Measurements from ENCODE around the gene STON2.
"Not testable (repeated sequence)": the region's sequence is repeated elsewhere in the genome, so short reads cannot be mapped to it uniquely, and the experiment has no call there.

The STON2 gene

DNA sequence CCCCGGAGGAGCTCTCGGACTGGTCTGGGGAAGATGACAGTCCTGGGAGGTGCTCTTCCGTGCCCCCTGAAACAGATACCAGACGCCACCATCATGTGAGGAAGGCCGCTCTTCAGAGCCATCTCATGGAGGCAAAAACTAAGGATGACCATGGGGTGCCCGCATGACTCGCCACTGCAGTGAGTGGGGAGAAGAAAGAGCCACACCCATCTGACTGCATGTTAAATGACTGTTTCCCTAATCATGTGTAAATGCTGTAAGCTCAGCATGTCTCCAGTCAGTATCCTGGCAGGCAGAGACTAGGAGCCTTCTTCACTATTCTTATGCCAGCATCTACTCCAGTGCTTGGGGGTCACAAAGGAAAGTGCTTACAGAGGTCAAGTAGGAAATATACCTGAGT, 4.0 kb downstream of the STON2 start:
- no peaks in the 10 kb centered on the region for H3K4me1 ChIP-seq (ENCODE audit: control insufficient read depth in 1 of 2, insufficient read depth in 2 of 2, low read length in 2 of 2)
- H3K36me3 ChIP-seq (ENCODE audit: control insufficient read depth in 1 of 2, insufficient read depth in 2 of 2, low read length in 2 of 2) = peaks cover 0 to 4% of the 10 kb centered on the region in 2 donors
- no peak overlapping the region for H3K27ac ChIP-seq (ENCODE audit: low read length)
- H3K9me3 ChIP-seq (ENCODE audit: control insufficient read depth in 1 of 2, low read length in 2 of 2) = peaks cover 0 to 4% of the 10 kb centered on the region in 2 donors
- no peak overlapping the region for H3K4me3 ChIP-seq (ENCODE audit: low read depth in 1 of 2, low read length in 2 of 2)
- no peaks in the 10 kb centered on the region for H3K27me3 ChIP-seq (ENCODE audit: low read depth, low read length)

DNA sequence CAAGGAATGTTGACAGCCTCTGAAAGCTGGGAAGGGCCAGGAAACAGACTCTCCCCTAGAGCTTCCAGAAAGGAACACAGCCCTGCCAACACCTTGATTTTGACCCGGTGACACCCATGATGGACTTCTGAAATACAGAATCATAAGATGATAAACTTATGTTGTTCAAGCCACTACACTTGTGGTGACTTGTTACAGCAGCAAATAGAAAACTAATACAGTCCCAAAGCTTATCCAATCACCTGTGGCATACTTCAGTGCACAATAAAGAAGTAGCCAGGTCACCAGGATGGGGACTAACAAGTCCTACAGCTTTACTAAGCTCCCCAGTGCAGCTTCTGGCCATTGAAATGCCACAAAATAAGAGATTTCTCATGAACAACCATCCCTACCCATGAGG, 5.4 kb downstream of the STON2 start:
- Histone ChIP-seq H3K27ac (ENCODE audit: low read length) (no peak overlapping the region), H3K27me3 (ENCODE audit: low read depth, low read length) (no peaks in the 10 kb centered on the region), H3K4me1 (ENCODE audit: control insufficient read depth in 1 of 2, insufficient read depth in 2 of 2, low read length in 2 of 2) (no peaks in the 10 kb centered on the region), H3K36me3 (ENCODE audit: control insufficient read depth in 1 of 2, insufficient read depth in 2 of 2, low read length in 2 of 2) (no peaks in the 10 kb centered on the region), H3K9me3 (ENCODE audit: control insufficient read depth in 1 of 2, low read length in 2 of 2) (peaks cover 0 to 4% of the 10 kb centered on the region in 2 donors), H3K4me3 (ENCODE audit: low read depth in 1 of 2, low read length in 2 of 2) (no peak overlapping the region)

DNA sequence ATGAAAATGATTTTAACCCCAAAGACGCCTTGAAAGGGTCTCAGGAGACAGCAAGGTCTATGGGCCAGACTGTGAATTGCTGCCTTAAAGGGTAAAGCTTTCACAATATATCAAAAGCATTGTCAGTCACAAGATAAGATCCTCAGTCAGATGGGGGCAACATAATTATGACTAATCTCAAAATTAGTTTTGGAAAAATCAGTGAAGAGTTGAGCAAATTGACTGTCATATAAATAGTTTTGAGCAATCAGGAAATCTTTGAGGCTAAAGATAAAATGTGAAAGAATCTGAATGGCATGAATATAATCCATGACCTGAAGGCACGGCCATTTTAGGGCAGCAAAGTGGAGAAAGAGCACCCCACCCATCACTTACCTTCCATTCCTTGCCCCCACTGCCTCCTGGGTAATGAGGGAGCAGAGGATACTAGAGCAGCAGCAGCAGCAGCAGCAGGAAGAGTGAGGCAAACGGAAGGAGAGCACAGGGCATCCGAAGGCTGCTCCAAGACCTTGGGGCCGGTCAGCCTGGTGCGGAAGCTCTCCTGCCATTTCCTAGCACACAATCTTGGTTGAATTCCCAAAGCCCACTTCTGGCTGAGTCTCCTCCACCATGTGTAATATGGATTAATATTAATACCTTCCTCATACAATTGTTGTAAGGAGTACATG, 7.0 kb downstream of the STON2 start:
- Histone ChIP-seq H3K4me1 (ENCODE audit: control insufficient read depth in 1 of 2, insufficient read depth in 2 of 2, low read length in 2 of 2) (no peaks in the 10 kb centered on the region), H3K9me3 (ENCODE audit: control insufficient read depth in 1 of 2, low read length in 2 of 2) (peaks cover 0 to 4% of the 10 kb centered on the region in 2 donors), H3K36me3 (ENCODE audit: control insufficient read depth in 1 of 2, insufficient read depth in 2 of 2, low read length in 2 of 2) (no peaks in the 10 kb centered on the region), H3K27me3 (ENCODE audit: low read depth, low read length) (no peaks in the 10 kb centered on the region), H3K27ac (ENCODE audit: low read length) (no peak overlapping the region), H3K4me3 (ENCODE audit: low read depth in 1 of 2, low read length in 2 of 2) (no peak overlapping the region)

DNA sequence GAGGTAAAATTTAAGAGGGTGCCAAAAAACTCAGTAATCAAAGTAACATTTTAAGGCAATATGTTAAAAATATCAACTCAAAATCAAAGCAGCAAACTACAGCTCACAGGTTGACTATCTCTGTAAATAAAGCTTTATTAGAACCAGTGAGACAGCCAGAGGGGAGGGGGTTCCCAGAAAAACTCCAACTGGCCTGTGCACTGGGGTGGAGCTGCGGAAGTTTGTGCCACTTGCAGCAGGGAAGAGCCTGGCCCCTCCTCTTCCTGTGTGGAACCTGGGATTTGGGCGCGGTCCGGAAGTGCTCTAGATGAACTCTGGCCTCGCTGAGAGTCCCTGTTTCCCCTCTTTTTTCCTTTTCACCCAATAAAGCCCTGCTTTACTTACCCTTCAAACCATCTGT, 8.1 kb downstream of the STON2 start:
- Histone ChIP-seq H3K4me1 (ENCODE audit: control insufficient read depth in 1 of 2, insufficient read depth in 2 of 2, low read length in 2 of 2) (no peaks in the 10 kb centered on the region), H3K36me3 (ENCODE audit: control insufficient read depth in 1 of 2, insufficient read depth in 2 of 2, low read length in 2 of 2) (no peaks in the 10 kb centered on the region), H3K27ac (ENCODE audit: low read length) (no peak overlapping the region), H3K4me3 (ENCODE audit: low read depth in 1 of 2, low read length in 2 of 2) (no peak overlapping the region), H3K27me3 (ENCODE audit: low read depth, low read length) (no peaks in the 10 kb centered on the region), H3K9me3 (ENCODE audit: control insufficient read depth in 1 of 2, low read length in 2 of 2) (peaks cover 0 to 4% of the 10 kb centered on the region in 2 donors)

DNA sequence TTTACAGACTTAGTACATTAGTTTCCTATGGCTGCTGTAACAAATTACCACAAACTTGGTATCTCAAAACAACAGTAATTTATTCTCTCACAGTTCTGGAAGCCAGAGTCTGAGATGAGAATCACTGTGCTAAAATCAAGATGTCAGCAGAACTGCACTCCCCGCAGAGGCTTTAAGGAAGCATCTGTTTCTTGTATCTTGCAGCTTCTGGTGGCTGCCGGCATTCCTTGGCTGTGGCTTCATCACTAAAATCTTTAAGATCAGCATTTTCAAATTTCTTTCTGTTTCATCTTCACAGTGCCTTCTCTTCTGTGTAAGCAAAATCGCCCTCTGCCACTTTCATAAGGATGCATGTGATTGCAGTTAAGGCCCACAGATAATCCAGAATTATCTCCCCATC, 9.4 kb downstream of the STON2 start:
- no peaks in the 10 kb centered on the region for H3K27me3 ChIP-seq (ENCODE audit: low read depth, low read length)
- no peaks in the 10 kb centered on the region for H3K4me1 ChIP-seq (ENCODE audit: control insufficient read depth in 1 of 2, insufficient read depth in 2 of 2, low read length in 2 of 2)
- H3K4me3 ChIP-seq (ENCODE audit: low read depth in 1 of 2, low read length in 2 of 2) = no peak overlapping the region
- no peak overlapping the region for H3K27ac ChIP-seq (ENCODE audit: low read length)
- no peaks in the 10 kb centered on the region for H3K36me3 ChIP-seq (ENCODE audit: control insufficient read depth in 1 of 2, insufficient read depth in 2 of 2, low read length in 2 of 2)
- peaks cover 0 to 4% of the 10 kb centered on the region in 2 donors for H3K9me3 ChIP-seq (ENCODE audit: control insufficient read depth in 1 of 2, low read length in 2 of 2)

DNA sequence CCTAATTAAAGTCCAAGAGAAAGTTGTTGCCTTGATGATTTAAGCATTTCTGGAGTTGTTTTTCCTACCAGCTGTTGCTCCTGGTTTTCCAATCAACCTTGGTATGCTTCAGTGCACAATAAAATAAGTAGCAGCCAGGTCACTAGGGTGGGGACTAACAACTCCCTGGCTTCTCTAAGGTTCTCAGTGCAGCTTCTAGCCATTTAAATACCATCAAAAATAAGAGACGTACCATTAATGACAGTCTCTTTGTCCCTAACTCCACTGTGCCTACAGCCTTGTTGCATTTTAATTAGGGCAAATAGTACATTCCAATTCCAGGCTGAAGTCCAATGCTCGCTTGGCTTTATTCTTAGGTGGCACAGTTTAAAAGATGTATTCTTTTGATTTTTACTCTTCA, 11.8 kb downstream of the STON2 start:
- H3K36me3 ChIP-seq (ENCODE audit: control insufficient read depth in 1 of 2, insufficient read depth in 2 of 2, low read length in 2 of 2) = no peaks in the 10 kb centered on the region
- H3K4me1 ChIP-seq (ENCODE audit: control insufficient read depth in 1 of 2, insufficient read depth in 2 of 2, low read length in 2 of 2) = no peaks in the 10 kb centered on the region
- no peaks in the 10 kb centered on the region for H3K27me3 ChIP-seq (ENCODE audit: low read depth, low read length)

DNA sequence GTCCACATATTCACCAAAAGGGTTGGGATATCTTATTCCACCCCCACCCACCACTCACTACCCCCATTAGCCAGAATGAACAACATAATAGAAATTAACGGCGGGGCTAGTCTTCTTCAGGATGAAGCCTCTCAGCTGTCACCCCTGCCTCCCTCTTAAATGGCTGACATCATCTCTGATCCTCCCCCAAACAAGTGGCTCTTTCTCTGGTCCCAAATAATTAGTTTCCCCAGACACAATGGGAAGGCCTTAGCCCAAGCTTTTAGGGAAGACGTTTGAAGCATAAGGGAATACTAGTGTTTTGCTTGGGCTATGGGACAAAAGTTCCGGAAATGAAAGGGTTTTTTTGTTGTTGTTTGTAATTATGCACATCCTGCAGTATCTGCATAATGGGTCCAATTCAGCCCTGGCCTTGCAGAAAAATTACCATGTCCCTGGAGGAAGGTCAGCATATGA, 13.8 kb downstream of the STON2 start:
- Histone ChIP-seq H3K36me3 (ENCODE audit: control insufficient read depth in 1 of 2, insufficient read depth in 2 of 2, low read length in 2 of 2) (no peaks in the 10 kb centered on the region), H3K4me1 (ENCODE audit: control insufficient read depth in 1 of 2, insufficient read depth in 2 of 2, low read length in 2 of 2) (no peaks in the 10 kb centered on the region), H3K27ac (ENCODE audit: low read length) (no peak overlapping the region), H3K4me3 (ENCODE audit: low read depth in 1 of 2, low read length in 2 of 2) (no peak overlapping the region), H3K9me3 (ENCODE audit: control insufficient read depth in 1 of 2, low read length in 2 of 2) (no peaks in the 10 kb centered on the region), H3K27me3 (ENCODE audit: low read depth, low read length) (no peaks in the 10 kb centered on the region)

More for the DNA sequence above, 11.8 kb downstream of the STON2 start:
- no peak overlapping the region for H3K27ac ChIP-seq (ENCODE audit: low read length)
- no peak overlapping the region for H3K4me3 ChIP-seq (ENCODE audit: low read depth in 1 of 2, low read length in 2 of 2)
- no peaks in the 10 kb centered on the region for H3K9me3 ChIP-seq (ENCODE audit: control insufficient read depth in 1 of 2, low read length in 2 of 2)

DNA sequence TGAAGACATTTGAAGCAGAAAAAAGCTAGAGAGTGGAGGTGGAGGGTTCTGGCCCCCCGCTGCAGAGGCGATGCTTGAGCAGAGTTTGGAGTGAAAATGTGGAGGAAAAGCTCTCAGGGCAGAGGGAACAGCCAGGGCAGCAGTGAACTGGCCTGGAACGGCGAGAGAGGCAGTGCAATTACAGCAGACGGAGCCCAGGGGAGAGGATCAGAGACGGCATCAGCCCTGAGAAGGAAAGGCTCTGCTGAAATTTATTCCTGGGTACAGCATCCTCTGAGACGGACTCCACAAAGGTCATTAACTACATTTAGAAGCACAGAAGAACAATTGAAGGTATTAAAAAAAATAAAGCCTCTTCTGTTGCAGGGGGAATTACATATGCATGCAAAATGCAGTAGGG, 14.2 kb downstream of the STON2 start:
- Histone ChIP-seq H3K27ac (ENCODE audit: low read length) (no peak overlapping the region), H3K27me3 (ENCODE audit: low read depth, low read length) (no peaks in the 10 kb centered on the region), H3K9me3 (ENCODE audit: control insufficient read depth in 1 of 2, low read length in 2 of 2) (no peaks in the 10 kb centered on the region), H3K36me3 (ENCODE audit: control insufficient read depth in 1 of 2, insufficient read depth in 2 of 2, low read length in 2 of 2) (no peaks in the 10 kb centered on the region), H3K4me3 (ENCODE audit: low read depth in 1 of 2, low read length in 2 of 2) (no peak overlapping the region), H3K4me1 (ENCODE audit: control insufficient read depth in 1 of 2, insufficient read depth in 2 of 2, low read length in 2 of 2) (no peaks in the 10 kb centered on the region)

DNA sequence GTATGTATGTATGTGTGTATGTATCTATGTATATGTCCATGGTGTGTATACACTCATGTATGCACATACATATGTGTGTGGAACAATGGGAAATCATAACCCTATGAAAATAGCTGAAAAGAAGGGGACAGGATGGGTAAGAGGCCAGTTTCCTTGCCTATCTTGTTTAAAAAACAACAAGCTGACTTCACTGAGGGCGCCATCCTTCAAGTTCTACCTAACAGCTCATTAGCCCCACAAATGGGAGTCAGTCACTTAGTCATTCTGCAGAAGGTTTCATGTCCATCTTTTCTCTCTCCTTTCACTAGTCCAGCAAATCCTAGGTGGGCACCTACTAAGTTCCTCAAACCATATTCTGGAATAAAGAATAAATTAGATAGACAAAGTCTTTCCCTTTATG, 14.7 kb downstream of the STON2 start:
- Histone ChIP-seq H3K27ac (ENCODE audit: low read length) (no peak overlapping the region), H3K4me1 (ENCODE audit: control insufficient read depth in 1 of 2, insufficient read depth in 2 of 2, low read length in 2 of 2) (no peaks in the 10 kb centered on the region), H3K36me3 (ENCODE audit: control insufficient read depth in 1 of 2, insufficient read depth in 2 of 2, low read length in 2 of 2) (no peaks in the 10 kb centered on the region), H3K27me3 (ENCODE audit: low read depth, low read length) (no peaks in the 10 kb centered on the region), H3K9me3 (ENCODE audit: control insufficient read depth in 1 of 2, low read length in 2 of 2) (no peaks in the 10 kb centered on the region), H3K4me3 (ENCODE audit: low read depth in 1 of 2, low read length in 2 of 2) (no peak overlapping the region)

DNA sequence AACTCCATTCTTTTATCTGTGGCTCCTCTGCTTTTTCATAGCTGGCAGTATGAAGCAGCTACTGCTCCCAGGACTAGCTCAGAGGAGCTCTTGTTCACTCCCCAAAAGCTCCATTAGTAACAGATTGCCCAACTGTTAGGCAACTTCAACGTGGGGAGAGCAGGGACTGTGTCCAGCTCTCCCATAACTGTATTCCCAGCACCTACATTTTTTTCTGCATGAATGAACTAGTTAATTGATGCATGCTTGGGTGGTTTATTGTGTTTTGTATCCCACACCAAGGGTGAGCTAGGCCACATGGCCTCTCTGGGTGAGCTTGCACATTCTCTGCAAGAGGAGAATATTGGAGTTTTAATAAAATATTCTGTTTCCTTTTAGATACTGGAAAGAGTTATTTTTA, 15.2 kb downstream of the STON2 start:
- no peak overlapping the region for H3K27ac ChIP-seq (ENCODE audit: low read length)
- no peaks in the 10 kb centered on the region for H3K9me3 ChIP-seq (ENCODE audit: control insufficient read depth in 1 of 2, low read length in 2 of 2)
- H3K4me1 ChIP-seq (ENCODE audit: control insufficient read depth in 1 of 2, insufficient read depth in 2 of 2, low read length in 2 of 2) = no peaks in the 10 kb centered on the region
- H3K27me3 ChIP-seq (ENCODE audit: low read depth, low read length) = no peaks in the 10 kb centered on the region
- H3K36me3 ChIP-seq (ENCODE audit: control insufficient read depth in 1 of 2, insufficient read depth in 2 of 2, low read length in 2 of 2) = no peaks in the 10 kb centered on the region
- no peak overlapping the region for H3K4me3 ChIP-seq (ENCODE audit: low read depth in 1 of 2, low read length in 2 of 2)

DNA sequence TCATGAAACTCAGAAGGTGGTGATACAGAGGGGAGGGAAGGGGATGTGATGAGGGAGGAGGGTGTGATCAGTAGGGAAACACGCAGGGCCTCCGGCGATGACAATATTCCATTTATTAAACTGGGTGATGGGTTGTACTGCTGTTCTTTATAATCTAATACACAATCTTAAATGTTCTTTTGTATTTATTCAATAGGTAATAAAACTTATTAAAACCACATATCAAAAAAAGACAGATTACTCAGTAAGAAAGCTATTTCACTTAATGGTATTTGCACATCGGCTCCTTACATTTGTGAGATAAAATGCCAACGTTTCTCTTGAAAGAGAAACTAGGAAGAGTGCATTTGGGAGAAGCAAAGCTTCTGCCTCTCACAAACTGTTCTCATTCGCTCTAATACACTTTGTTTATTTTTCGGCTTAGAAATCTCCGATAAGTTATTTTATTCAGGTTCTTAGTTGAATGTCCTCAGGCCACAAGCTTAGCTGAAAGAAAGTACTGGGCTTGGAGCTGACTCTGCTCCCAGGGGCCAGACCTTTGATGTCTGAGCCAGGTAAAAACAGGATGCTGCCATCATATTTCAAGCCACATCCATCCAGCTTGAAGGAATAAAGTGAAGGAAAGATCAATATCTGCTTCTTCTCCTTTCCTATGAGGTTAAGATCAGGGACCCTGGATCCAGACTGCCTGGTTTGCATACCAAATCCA, 17.5 kb downstream of the STON2 start:
- Histone ChIP-seq H3K27ac (ENCODE audit: low read length) (no peak overlapping the region), H3K9me3 (ENCODE audit: control insufficient read depth in 1 of 2, low read length in 2 of 2) (no peaks in the 10 kb centered on the region), H3K27me3 (ENCODE audit: low read depth, low read length) (no peaks in the 10 kb centered on the region), H3K4me3 (ENCODE audit: low read depth in 1 of 2, low read length in 2 of 2) (no peak overlapping the region), H3K36me3 (ENCODE audit: control insufficient read depth in 1 of 2, insufficient read depth in 2 of 2, low read length in 2 of 2) (no peaks in the 10 kb centered on the region), H3K4me1 (ENCODE audit: control insufficient read depth in 1 of 2, insufficient read depth in 2 of 2, low read length in 2 of 2) (no peaks in the 10 kb centered on the region)

DNA sequence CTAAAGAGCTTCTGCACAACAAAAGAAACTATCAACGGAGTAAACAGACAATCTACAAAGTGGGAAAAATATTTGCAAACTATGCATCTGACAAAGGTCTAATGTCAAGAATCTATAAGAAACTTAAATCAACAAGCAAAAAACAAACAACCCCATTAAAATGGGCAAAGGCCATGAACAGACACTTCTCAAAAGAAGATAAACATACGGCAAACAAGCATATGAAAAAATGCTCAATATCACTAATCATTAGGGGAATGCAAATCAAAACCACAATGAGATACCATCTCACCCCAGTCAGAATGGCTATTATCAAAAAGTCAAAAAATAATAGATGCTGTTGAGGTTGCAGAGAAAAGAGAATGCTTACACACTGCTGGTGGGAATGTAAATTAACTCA, 20.1 kb downstream of the STON2 start:
- H3K9me3 ChIP-seq (ENCODE audit: control insufficient read depth in 1 of 2, low read length in 2 of 2); H3K27me3 ChIP-seq (ENCODE audit: low read depth, low read length); H3K4me3 ChIP-seq (ENCODE audit: low read depth in 1 of 2, low read length in 2 of 2); H3K36me3 ChIP-seq (ENCODE audit: control insufficient read depth in 1 of 2, insufficient read depth in 2 of 2, low read length in 2 of 2); H3K4me1 ChIP-seq (ENCODE audit: control insufficient read depth in 1 of 2, insufficient read depth in 2 of 2, low read length in 2 of 2); H3K27ac ChIP-seq (ENCODE audit: low read length): not testable (repeated sequence)
